HG02870 (cell line): ENCODE data around the gene CRY2.
"Not testable (repeated sequence)": the region's sequence is repeated elsewhere in the genome, so short reads cannot be mapped to it uniquely, and the experiment has no call there.

ENCODE experiments used
- ATAC-seq: cut with Tn5 transposase; IDR thresholded peaks from one replicate; pipeline ENCODE4 v1.9.1; 2021; ENCODE audit warnings: mild to moderate bottlenecking, moderate library complexity; ENCODE audit not compliant: unreplicated experiment

Gene CRY2

DNA sequence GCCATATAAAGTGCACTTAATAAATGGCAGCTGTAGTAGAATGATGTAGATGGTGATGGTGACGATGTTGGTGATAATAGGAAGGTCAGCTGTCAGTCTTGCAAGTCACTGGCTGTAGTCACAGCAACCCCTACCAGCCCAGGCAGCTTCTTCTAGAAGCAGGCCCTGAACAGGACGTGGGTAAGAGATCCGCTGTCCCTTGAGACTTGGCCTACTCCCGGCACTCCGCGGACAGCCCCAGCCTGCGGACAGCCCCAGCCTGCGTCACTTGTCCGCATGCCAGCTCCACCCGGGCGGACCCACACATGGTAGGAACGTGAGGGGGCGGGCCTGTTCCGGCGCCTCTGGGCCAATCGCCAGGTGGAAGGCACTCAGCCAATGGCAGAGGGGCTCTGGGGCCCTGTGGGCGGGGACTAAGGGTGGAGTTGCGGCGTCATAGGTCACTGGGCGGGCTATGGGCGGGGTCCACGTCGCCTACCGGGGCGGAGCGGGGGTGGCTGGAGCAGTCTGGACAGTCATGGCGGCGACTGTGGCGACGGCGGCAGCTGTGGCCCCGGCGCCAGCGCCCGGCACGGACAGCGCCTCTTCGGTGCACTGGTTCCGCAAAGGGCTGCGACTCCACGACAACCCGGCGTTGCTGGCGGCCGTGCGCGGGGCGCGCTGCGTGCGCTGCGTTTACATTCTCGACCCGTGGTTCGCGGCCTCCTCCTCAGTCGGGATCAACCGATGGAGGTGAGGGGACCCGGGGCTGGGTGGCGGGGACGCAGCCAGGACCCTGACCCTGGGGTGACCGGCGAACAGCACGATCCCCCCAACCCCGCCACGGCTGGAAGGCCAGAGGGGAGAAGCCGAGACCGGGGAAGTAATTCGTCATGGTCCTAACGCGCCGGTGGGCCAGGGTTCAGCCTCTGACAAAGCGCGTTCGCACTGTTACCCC is at the start of gene CRY2:
TSS of gene CRY2 (plus strand) at position 502 of the 937 bp plus-strand sequence. CDS start at position 518, 16 bp downstream.
- peak; percentile 93 for ATAC-seq

DNA sequence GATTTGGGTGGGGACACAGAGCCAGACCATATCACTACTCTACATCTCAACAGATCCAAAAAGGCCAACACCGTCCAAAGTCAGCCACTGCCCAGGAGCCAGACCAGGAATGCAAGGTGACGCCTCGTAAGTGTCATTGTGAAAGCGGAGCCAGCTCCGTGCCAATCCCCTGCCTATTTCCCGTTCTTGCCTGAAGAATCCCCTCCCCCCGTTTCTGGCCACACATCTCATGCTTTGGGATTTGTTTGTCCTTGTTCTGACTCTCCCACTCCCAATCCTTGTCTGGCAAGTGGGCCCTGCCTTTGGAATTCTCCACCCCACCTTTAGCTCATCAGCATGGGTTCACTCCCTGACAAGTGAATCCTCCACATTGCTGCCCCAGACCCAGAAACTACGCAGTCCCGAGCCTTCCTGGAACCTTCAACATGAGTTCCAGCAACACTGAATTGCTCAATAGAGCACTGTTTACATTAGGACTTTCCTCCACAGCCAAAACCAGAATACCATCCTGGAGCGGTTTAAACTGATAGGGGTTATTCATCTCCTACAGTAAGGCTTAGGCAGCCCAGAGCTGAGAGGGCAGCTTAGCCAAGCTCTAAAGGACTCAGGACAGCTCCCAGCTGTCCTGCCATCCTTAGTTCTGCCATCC is 48.4 kb upstream of the CRY2 start:
- ATAC-seq = no peak

DNA sequence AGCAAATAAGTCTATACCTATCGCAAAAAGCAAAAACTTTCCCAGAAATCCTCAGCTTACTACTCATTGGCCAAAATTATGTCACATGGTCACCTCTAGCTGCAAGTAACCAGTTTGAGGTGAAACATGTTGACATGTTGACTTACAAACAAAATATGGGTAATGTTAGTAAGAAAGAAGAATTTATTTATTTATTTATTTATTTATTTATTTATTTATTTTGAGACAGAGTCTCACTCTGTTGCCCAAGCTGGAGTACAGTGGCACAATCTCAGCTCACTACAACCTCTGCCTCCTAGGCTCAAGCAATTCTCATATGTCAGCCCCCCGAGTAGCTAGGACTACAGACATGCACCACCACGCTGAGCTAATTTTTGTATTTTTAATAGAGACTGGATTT is 47.7 kb upstream of the CRY2 start:
- no peak for ATAC-seq

DNA sequence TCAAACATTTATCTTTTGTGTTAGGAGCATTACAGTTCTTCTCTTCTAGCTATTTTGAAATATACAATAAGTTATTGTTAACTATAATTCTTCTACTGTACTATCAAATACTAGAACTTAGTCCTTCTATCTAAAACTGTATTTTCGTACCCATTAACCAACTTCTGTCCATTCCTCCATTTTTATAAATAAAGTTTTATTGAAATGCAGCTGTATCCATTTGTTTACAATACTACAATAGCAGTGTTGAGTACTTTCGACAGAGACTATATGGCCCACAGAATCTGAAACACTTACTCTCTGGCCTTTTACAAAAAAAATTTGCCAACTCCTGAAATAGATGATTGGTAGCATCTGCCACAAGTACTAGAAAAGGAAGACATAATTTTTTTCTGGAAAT is 47.0 kb upstream of the CRY2 start:
- ATAC-seq = no peak

DNA sequence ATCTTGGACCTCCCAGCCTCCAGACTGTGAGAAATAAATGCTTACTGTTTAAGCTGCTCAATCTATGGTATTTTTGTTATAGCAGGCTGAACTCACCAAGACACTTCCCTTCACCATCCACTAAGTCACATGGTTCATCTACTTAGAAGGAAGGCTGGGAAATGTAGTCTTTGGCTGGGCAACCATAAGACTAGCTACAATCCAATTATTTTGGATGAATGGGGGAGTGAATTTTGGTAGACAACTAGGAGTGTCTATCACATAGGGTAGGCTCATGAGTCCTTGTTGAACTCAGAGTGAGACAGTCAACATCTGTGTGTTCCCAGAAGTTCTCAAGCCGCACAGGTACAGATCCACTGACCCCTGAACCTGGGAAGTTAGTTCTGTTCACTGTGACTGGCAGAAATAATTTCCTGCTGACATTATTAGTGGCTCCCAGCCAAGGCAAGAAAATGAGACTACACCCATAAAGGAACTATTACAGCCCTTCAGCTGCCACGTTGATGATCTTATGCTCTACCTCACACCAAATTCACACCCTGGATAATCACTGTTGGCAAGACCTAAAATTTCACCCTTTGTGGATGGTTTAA is 45.5 kb upstream of the CRY2 start:
- no peak for ATAC-seq

DNA sequence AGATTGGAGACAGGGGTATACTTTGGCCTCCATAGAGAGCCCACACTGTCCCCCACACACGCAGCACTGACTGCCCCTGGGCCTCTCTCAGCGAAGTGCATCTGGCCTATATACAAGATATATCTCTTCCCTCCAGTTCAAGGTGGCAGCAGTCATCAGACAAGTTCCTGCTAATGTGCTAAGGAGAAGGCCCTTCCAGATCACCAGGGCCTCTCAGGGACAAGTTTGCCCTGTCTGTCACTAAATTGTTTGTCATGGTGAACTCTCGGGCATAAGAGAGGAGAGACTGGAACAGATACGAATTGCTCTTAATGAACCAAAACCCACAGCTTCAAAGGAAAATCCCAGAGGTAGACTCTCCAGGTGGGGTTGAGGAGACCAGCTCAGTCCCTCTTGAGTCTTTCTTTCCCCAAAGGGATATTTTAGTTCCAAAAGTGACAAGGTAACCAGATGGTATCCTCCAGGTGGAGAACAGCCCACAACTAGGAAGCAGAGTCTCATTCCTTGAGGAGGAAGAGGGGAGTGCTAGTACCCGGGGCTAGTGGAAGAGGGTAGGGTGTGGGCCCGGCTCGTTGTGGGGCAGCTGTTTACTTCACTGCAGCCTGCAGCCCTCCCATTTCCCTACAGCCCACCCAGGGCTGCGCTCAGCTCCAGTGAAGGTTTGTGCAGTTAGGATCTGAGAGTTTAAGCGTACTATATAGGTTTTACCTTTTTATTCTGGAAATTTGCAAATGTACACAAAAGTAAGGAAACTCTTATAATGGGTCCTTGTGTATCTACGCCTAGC is 44.6 kb upstream of the CRY2 start:
- no peak for ATAC-seq

DNA sequence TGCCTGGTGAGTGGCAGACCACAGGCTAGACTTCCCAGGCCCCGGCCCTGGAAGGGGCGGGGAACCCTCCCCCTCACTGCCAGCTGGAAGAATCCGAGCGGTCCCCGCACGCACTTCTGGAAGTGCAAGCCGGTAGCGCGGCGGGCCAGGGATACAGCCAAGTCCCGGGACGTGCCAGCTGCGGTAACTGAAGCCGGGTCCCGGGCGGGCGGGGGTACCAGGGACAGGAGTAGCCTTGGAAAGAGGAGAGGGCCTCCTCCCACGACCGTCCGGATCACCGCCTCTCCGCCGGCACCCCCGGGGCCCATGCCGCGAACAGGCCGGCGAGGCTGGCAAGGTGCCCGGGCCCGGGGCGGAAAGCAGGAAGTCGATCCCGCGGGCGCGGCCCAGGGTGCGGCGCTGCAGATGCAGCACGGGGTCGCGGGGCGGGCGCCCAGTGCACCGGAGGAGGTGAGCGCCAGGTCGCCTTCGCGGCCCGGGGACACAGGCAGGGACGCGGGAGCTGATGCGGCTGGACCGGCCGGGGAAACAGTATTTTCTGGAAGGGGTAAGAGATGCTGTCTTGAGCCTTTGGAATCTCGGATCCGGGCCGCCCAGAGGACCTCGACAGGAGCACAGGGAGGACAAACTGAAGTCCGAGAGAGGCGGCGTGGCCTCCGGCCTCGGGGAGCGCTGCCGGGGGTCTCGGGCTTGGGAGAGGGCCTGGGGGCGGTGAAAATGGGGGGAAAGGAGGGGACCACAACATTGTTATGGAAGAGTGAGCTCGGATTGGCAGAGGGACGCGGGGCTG is 43.1 kb upstream of the CRY2 start:
- ATAC-seq = no peak

DNA sequence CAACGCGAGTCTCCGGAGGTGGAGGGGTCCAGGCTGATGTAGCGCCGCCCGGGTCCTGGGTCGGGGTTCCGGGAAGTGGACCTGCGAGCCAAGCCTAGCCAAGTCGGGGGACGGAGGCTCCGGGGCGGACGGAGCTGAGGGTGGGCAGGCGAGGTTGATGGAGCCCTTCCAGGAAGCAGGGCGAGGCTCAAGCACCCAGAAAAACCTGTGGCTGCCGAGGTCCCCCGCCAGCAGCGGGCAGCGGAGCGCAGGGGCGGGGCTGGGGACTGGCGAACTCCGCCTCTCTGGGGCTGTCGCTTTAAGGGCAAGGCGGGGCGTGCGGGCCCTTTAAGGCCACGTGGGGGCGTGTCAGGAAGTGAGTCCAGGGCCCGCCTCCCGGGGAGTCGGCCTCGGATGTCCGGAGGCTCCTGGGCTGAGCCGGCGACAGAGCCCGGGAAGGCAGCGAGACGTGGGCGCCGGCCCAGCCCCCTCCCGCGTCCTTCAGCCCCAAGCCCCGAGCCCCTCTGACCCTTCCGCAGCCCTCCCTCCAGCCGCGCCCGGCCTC is 42.4 kb upstream of the CRY2 start, which contains the start of gene SLC35C1:
TSS of gene SLC35C1 (plus strand) at position 389 of the 544 bp plus-strand sequence. CDS start 653 bp downstream, outside the sequence.
- ATAC-seq = peak; percentile 93

DNA sequence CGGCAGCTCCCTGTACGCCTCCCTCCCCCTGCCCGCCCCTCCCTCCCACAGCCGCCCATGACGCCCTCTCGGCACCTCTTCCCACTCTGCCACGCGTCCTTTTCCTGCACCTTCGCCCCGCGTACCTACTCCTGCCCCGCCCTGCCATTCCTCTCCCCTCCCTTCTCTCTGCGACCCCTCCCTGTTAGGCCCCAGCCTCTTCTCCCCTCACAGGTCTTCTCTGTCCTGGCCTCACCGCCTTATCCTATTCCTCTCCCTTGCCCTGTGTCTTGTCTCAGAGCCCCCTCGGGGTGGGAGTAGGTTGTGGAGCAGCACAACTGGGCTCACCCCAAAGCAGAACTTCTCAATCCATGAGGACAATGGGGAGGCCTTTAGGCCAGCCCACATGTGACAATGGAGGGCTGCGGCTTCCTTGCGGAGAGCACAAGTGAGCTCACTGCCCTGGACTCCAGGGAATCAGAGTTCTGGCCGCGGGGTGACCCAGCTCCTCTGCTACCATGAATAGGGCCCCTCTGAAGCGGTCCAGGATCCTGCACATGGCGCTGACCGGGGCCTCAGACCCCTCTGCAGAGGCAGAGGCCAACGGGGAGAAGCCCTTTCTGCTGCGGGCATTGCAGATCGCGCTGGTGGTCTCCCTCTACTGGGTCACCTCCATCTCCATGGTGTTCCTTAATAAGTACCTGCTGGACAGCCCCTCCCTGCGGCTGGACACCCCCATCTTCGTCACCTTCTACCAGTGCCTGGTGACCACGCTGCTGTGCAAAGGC is 41.8 kb upstream of the CRY2 start:
- ATAC-seq = peak; percentile 28

DNA sequence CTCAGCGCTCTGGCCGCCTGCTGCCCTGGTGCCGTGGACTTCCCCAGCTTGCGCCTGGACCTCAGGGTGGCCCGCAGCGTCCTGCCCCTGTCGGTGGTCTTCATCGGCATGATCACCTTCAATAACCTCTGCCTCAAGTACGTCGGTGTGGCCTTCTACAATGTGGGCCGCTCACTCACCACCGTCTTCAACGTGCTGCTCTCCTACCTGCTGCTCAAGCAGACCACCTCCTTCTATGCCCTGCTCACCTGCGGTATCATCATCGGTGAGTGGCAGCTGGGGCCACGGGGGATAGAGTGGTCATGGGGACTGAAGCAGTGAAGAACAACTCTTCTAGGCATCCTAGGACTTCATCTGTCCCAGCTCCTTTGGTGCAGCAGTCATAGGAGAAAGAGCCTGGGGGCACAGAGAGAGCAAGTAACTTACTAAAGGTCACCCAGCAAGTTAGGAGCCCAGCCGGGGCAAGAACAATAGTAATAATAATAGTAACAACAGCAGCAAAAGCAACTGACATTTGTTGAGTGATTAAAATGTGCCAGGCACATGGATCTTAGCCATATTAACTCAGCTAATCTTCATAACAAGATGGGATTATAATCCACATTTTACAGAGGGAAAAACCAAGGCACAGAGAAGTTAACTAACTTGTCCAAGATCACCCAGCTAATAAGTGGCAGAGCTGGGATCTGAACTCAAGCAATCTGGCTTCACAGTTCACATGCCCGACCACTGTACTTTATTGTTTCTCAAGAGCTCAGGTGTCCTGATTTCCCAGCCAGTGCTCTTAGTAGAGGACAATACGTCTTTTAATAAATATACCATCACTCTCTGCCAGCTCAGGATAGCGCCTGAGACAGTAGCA is 41.0 kb upstream of the CRY2 start:
- ATAC-seq = no peak

DNA sequence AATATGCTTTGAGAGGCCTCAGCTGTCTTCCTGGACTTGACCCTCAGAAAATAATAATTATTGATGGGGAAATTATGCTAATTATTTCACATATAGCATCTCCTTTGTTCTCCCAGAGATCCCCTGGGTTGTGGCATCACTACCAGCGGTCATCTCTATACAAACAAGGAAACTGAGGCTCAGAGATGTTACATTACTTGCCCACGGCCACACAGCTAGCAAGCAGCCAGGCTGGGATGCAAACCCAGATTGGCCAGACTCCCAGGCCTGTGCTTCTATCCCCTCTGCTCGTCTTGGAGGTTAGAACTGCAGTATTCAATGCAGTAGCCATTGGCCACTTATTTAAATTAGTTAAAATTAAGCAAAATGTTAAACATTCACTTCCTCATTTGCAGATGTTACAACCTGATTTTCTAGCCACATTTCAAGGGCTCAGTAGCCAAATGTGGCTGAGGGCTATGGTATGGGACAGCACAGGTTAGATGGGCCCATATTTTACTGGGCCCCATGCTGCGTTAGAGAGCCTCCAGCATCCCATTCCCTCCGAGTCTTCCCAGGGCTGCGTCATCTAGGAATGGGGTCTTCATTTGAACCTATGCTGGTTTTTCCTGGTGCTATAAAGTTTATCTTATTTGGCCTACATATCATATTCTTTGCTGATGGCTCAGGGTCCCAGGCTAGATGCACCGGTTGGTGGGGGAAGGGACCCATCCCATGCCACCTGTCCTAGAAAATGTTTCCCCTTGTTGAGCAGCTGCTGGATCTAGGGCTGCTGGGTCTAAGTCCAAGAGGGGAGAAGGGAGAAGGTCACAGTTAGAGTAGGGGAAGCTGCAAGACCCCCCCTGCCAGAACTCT is 40.1 kb upstream of the CRY2 start:
- no peak for ATAC-seq

DNA sequence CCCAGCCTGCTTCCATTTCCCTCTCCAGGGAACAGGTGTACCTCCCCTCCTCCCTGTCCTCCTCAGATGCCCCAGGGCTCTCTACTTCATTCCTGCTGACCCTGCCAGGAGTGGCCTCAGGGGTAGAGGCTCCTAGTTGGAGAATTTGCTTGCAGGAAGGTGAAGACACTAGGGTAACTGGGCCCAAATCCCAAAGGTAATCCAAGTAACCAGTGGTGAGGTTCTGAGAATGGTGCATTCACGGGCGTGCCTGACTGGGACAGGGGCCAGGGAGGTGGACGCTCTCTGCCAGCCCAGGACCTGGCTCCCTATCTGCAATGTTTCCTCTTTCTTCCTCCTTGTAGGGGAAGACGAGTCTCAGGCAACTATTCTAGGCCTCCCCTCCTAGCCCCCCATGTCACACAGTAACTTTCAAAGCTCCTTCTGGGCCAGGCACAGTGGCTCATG is 39.5 kb upstream of the CRY2 start:
- ATAC-seq = no peak

DNA sequence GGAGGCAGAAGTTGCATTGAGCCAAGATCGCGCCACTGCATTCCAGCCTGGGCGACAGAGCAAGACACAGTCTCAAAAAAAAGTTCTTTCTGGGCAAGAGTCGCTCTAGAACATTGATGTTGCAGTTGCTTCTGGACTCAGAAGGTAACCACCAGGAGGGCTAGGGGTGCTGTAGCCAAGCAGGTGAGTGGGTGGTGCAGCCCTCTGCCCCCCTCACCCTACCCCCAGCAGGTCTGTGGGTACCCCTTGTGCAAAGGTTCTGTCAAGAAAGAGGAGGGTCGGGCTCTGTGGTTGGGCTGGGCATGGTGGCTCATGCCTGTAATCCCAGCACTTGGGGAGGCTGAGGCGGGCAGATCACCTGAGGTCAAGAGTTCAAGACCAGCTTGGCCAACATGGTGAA is 38.8 kb upstream of the CRY2 start:
- ATAC-seq = not testable (repeated sequence)

DNA sequence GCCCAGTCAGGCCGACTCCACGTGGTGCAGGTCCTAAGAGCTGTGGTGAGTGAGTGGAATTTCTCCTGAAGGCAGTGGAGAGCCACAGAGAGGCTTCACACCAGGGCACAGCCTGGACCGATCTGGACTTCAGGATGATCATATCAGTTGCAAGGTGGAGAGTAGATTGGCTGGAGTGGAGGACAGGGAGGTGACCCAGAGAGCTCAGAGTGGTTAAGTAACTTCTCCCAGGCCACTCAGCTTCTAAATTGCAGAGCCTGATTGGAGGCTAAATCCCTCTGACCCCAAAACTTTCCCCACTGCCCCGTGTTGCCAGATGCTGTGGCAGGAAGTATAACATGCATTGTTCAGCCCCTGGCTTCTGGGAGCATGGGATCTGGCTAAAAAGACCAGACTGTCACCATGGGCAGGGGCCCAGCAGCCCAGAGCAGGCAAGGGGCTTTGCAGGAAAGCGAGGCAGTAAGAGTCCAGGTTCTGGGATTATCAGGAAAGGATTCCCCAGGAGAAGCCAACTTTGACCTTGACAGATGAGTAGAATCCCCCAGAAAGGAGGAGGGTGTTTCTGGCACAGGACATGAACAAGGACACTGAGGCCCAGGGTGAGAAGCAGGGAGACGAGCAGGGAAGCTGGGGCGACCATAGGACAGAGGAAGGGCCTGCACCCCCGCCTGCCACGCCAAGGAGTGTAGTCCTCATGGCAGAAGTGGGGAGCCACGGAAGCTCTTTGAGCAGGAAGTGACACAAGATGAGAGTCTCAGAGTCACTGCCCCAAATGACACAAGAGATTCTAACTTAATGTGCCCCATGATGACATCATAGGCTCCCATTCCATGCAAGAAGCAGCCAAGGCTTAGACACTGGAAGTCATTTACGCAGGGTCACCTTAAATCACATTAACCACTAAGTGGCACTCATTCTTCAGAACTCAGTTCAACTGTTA is 37.5 kb upstream of the CRY2 start:
- ATAC-seq = no peak

DNA sequence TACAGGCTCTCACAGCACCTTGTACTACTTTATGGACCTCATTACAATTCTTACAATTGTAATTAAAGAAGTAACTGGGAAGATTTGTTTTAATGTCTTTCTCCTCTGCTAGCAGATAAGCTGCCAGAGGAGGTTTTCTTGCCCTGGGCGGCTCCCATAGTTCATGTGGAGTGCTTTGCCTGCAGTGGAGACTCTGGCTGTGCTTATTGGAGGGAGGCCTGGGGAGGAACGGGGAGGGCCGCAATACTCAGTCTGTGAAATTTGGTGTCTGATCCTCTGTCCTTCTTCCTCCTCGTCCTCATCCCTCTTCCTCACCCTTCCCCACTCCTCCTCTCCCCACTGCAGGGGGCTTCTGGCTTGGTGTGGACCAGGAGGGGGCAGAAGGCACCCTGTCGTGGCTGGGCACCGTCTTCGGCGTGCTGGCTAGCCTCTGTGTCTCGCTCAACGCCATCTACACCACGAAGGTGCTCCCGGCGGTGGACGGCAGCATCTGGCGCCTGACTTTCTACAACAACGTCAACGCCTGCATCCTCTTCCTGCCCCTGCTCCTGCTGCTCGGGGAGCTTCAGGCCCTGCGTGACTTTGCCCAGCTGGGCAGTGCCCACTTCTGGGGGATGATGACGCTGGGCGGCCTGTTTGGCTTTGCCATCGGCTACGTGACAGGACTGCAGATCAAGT is 36.7 kb upstream of the CRY2 start:
- no peak for ATAC-seq

DNA sequence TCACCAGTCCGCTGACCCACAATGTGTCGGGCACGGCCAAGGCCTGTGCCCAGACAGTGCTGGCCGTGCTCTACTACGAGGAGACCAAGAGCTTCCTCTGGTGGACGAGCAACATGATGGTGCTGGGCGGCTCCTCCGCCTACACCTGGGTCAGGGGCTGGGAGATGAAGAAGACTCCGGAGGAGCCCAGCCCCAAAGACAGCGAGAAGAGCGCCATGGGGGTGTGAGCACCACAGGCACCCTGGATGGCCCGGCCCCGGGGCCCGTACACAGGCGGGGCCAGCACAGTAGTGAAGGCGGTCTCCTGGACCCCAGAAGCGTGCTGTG is 36.2 kb upstream of the CRY2 start:
- ATAC-seq = no peak
